Kidney epithelial cell (primary cell): Measurements from ENCODE around the gene HTRA1. TPM values are rescaled to one million over a fixed set of nuclear protein-coding genes. Genes with fewer than 3 reads are reported as not detected.

Experiments
- DNase-seq: peaks from one replicate; pipeline ENCODE4 v3.0.0-alpha.2; 2010; ENCODE audit warnings: low read depth
- H3K27me3 ChIP-seq: 2 replicates; pipeline ENCODE4 v1.6.0; 2011; ENCODE audit warnings: low read length; ENCODE audit not compliant: control insufficient read depth, insufficient read depth
- H3K36me3 ChIP-seq: 2 replicates; pipeline ENCODE4 v1.5.1; 2011; ENCODE audit warnings: low read length; ENCODE audit not compliant: control insufficient read depth, insufficient read depth
- H3K4me3 ChIP-seq: 2 replicates; pipeline ENCODE4 v1.5.1; 2011; ENCODE audit warnings: low read depth, mild to moderate bottlenecking, control low read depth, low read length
- CTCF ChIP-seq: IDR thresholded peaks from 2 replicates; pipeline ENCODE4 v1.5.1; 2011; ENCODE audit warnings: mild to moderate bottlenecking, moderate library complexity, low read length, control low read depth, inconsistent platforms; ENCODE audit not compliant: insufficient read depth, poor library complexity, severe bottlenecking
- total RNA-seq: library from RNA; depleted of rRNA; stranded (reverse); fragments of >200 nt; gene quantifications from 2 replicates; pipeline ENCODE4 v1.2.3, GENCODE V29; 2015

HTRA1 gene
- total RNA-seq, 1 donor from 2014 or later, result 110 TPM

GRCh38 chr10:122513053-122513452, 51.7 kb downstream of the HTRA1 start:
- Histone ChIP-seq H3K36me3 (no peaks in the 10 kb centered on the region), H3K27me3 (no peaks in the 10 kb centered on the region), H3K4me3 (no peak overlapping the region)
- no peak for TF ChIP-seq CTCF
- no peak for DNase-seq

GRCh38 chr10:122514045-122514840, 52.9 kb downstream of the HTRA1 start:
- DNase-seq, result no peak
- no peaks in the 10 kb centered on the region for H3K27me3 ChIP-seq
- H3K36me3 ChIP-seq, result no peaks in the 10 kb centered on the region
- no peak for TF ChIP-seq CTCF
- H3K4me3 ChIP-seq, result no peak overlapping the region

- Histone ChIP-seq H3K4me3 (no peak overlapping the region), H3K36me3 (no peaks in the 10 kb centered on the region), H3K27me3 (no peaks in the 10 kb centered on the region)
- DNase-seq, result no peak
- TF ChIP-seq CTCF, result no peak
These were observed 53.7 kb downstream of the HTRA1 start for GRCh38 chr10:122515022-122515424.

GRCh38 chr10:122515588-122516231, 54.4 kb downstream of the HTRA1 start:
- peak; percentile 69 for DNase-seq
- Histone ChIP-seq H3K36me3 (no peaks in the 10 kb centered on the region), H3K27me3 (no peaks in the 10 kb centered on the region), H3K4me3 (no peak overlapping the region)
- TF ChIP-seq CTCF, result no peak

- Histone ChIP-seq H3K27me3 (no peaks in the 10 kb centered on the region), H3K4me3 (no peak overlapping the region), H3K36me3 (no peaks in the 10 kb centered on the region)
- no peak for TF ChIP-seq CTCF
- DNase-seq, result no peak
These were observed 55.4 kb downstream of the HTRA1 start for GRCh38 chr10:122516734-122517133.
